ENCODE measurements around the gene ZNF835.

ZNF835 gene

DNA sequence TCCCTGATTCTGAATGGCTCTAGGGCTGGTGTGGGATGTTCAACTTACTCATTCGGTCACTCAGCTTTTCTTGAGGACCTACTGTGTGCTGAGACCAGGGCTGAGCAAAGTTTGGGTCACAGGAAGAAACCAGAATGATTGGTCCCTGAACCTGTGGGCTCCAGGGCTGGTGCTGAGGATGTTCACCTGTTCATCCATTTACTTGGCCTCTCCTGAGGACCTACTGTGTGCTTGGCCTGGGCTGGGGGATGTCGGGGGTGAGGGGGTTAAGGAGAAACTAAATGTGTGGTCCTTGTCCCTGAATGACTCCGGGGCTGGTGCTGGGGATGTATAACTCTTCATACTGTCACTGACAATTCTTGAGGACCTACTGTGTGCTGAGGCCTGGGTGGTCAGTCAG, 10.3 kb downstream of the ZNF835 start:
- DNase-seq: no peak

DNA sequence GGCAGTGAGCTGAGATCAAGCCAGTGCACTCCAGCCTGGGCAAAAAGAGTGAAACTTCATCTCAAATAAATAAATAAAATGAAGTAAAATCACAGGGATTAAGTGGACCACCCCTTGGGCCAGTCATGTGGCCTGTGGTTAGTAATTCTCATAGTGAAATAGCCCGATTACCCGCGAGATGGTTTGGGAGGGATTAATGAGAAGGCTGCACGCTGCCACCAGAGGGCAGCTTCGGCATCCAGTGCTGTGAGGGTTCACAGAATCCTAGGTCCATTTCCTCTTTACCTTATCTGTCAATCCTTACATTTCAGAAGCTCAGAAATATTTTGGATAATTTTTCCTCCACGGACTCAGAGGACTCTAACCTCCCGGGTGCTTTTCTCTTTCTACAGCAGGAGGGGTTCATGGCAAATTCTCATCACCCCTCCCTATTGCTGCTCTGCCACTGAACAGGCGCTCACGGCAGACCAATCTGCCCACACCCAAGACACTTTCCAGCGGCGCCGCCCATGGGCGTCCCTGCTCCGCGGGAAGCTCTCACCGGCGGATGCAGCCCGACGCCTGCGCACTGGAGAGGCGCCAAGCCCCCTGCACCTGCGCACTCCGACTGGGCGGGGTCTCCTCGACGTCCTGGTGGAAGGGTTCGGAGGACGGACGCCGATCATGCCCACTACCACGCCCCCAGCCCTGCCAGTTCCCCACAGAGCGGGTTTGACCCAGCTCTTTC, 11.0 kb downstream of the ZNF835 start:
- DNase-seq: no peak

DNA sequence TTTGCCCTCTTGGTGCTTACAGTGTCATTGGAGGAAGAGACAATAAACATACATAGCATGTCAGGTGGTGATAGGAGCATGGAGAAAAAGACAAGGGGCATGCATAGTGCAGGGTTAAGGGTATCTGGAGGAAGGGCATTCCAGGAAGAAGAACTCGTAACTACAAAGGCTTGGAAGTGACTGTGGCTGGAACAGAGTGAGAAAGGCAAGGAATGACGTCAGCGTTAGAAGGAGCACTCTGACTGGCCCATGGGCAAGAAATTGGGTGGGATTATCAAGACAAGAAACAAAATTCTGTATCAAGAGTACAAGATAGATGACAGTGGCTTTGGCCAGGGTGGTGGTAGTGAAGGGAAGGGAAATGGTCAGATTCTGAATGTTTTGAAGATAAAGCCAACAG, 17.4 kb downstream of the ZNF835 start:
- DNase-seq: no peak

DNA sequence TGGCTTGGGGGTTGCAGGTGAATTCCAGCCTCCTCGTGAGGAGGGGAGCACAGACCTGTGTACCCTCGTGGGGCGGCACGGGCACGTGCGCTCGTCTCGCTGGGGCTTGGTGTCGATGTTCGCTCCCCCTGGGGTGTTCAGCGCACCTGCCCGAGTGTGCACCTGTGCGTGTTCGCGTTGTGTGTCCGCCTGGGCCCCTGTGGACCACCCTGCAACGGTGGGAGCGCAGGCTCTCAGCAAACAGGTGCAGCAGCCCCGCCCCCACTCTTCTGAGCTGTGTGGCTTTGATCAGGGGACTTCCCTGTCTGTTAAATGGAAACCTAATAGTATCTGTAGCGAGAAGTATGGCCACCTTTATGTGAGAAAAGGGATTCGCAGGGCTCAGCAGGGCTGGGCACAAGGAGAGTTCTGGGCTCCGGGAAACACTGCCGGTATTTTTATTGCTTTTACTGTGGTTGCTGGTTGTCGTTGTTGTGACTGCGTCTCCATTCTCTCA, 28.0 kb downstream of the ZNF835 start:
- DNase-seq: no peak

GRCh38 chr19:56642711-56643459, 28.7 kb downstream of the ZNF835 start, which contains the start of gene SMIM17:
Gene SMIM17, plus strand, starts transcription at chr19:56643159. Its CDS starts 2,509 bp downstream, at chr19:56645668.
- no peak for DNase-seq

- no peak for DNase-seq
Measured at GRCh38 chr19:56639217-56639616, 32.3 kb downstream of the ZNF835 start.

- no peak for DNase-seq
Measured at GRCh38 chr19:56637976-56638555, 33.5 kb downstream of the ZNF835 start.

- DNase-seq: no peak
Measured at GRCh38 chr19:56633021-56633420, 38.5 kb downstream of the ZNF835 start.

DNA sequence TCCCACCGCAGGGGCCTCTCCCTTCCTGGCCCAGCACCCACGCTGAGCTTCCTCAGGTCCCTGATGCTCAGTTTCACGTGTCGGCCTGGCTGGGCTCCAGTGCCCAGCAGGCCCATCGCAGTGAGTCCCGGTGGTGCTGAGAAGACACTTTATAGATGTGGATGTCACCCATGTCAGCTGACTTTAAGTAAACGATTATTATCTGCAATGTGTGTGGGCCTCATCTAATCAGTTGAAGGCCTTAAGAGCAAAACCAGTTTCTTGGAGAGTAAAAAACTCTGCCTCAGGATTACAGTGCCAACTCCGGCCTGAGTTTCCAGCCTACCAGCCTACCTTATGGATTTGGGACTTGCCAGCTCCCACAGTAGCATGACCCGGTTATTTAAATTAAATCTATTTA, 45.8 kb downstream of the ZNF835 start:
- no peak for DNase-seq

DNA sequence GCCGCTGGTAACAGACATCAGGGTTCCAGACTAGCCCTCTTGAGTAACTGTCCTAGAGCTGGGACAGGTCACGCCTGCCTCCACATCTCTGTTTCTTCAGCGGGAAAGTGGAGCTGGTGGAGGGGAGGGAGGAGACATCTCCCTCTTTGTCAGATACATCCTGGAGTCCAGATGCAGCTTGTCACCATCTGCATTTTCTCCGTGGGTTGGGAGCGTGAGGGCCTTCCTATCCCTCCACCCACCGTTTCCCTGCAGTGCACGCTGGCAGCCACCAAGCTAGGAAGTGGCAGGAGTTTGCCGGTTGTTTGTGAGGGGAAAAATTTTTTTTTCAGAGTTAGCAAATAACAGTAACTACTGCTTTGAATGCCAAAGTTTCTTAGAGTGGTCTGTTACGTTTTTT, 48.6 kb downstream of the ZNF835 start:
- no peak for DNase-seq

DNA sequence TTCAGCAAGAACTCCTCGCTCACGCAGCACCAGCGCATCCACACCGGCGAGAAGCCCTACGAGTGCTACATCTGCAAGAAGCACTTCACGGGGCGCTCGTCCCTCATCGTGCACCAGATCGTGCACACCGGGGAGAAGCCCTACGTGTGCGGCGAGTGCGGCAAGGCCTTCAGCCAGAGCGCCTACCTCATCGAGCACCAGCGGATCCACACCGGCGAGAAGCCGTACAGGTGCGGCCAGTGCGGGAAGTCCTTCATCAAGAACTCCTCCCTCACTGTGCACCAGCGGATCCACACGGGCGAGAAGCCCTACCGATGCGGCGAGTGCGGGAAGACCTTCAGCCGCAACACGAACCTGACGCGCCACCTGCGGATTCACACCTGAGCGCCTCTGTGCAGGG, 49.2 kb downstream of the ZNF835 start:
- no peak for DNase-seq

- no peak for DNase-seq
Measured at GRCh38 chr19:56619121-56619520, 52.4 kb downstream of the ZNF835 start.

DNA sequence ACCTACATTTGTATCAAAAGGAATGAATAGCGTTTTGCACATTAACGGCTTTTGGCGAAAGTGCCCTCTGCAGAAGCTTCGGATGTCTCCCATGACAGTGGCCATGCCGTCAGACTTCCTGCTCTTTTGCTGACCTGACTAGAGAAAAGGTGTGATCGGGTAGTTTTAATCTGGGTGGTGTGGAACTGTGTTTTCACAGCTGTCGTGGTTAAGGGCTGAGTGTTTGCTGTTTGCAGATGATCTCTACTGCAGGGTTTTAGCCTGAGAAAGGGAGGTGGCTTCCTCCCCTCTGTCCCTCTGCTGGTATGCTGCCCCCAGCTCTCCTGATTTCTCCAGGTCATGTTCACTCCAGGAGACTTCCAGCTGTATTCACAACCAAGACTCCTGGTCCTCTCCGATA, 54.0 kb downstream of the ZNF835 start:
- no peak for DNase-seq

GRCh38 chr19:56613639-56614038, 57.9 kb downstream of the ZNF835 start:
- DNase-seq: no peak

DNA sequence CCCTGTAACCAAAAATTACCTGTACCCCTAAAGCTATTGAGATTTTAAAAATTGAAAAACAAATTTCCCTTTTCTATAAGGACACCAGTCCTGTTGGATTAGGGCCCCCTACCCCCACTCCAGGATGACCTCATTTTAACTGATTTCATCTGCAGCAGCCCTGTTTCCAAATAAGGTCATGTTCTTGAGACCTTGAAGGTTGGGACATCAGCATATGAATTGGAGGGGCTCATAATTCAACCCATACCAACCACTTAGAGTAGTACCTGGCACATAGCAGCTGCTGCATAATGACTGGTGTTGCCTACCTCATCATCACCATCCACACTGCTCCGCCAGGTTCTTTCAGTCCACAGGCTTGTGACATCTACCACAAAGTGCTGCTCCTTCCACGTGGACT, 58.8 kb downstream of the ZNF835 start:
- no peak for DNase-seq
